Limb (tissue), 2 donors: Measurements from ENCODE around the gene HNRNPK.

Experiments
- DNase-seq, 2 donors: peaks; one replicate each; pipeline ENCODE4 v3.0.0-alpha.2; 2016; ENCODE audit errors: extremely low spot score in 2 of 2

The HNRNPK gene

DNA sequence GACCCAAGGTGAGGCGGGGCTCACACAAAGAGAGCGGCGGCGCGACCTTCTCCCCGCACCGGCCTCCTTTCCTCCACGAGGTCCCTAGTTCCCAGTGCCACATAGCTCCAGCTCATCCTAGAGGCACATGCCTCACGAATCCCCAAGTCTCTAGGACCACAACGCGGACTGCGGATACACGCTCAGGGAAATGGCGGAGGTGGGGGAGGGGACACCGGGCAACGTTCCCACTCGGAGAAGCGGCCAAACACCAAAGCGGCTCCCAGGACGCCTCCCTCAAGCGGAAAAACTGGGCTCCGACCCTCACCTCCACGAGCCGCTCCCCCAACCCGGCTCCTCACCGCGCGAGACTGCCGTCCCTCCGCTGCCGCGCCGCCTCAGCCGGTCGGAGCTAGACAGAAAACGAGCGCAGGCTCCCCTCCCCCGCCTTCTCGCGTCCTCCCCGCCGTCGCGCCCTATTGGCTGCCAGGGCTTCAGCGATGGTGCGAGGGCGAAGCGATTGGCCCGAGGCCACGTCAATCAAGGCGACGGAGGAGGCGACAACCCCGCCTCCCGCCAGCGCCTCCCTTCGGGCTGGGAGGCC, at the start of gene HNRNPK:
TSS of gene HNRNPK (minus strand) at position 404 of the 583 bp plus-strand sequence. CDS start 1,963 bp downstream, outside the sequence.
- DNase-seq = peak; percentile 97 to 99

DNA sequence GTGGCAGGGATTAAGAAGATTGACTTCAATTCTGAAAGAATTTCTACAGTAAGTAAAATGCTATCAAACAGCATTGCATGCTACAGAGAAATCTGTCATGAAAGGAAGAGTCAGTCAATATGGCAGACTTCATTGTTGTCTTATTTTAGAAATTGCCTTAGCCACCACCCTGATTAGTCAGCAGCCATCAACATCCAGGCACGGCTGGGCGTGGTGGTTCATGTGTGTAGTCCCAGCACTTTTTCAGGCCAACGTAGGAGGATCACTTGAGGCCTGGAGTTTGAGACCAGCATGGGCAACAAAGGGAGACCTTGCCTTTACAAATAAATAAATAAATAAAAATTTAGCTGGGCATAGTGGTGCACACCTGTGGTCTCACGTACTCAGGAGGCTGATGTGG, 47.2 kb upstream of the HNRNPK start:
- DNase-seq = no peak

- DNase-seq = no peak
Observed at GRCh38 chr9:84024041-84024575, 44.1 kb upstream of the HNRNPK start.

DNA sequence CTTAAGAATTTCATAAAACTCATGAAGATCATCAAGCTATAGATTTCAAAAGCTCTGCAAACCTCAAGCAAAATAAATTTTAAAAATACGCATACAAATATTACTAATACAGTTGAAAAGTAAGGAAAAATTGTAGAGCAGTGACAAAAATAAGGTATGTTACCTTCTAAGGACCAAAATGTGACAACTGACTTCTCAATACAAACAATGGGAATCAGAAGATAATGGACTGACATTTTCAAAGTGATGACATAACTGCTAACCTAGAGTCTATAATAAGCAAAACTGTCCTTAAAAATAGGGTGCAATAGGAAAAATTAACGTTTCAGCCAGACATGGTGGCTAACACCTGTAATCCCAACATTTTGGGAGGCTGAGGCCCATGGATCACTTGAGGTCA, 27.6 kb upstream of the HNRNPK start:
- no peak for DNase-seq

DNA sequence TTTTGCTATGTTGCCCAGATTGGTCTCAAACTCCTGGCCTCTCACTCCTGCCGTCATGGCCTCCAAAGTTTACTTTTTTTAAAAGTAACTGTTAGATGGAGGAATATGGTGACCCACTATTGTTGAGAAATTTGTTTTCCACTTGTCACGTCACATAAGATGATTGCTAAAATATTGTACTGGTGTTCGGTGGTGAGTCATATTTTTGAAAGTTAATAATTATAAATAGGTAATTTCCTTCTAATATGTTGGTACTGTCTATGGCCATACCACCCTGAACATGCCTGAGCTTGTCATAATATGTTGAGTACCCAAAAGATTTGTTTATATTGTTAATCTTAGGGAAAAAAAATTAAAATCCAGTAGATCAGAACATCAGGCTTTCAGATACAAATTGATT, 23.2 kb upstream of the HNRNPK start:
- no peak for DNase-seq

- no peak for DNase-seq
Observed at GRCh38 chr9:84002344-84002743, 22.3 kb upstream of the HNRNPK start.

- DNase-seq = no peak
Observed at GRCh38 chr9:84001621-84002020, 21.6 kb upstream of the HNRNPK start.

- DNase-seq = no peak
Observed at GRCh38 chr9:84000186-84000585, 20.2 kb upstream of the HNRNPK start.

DNA sequence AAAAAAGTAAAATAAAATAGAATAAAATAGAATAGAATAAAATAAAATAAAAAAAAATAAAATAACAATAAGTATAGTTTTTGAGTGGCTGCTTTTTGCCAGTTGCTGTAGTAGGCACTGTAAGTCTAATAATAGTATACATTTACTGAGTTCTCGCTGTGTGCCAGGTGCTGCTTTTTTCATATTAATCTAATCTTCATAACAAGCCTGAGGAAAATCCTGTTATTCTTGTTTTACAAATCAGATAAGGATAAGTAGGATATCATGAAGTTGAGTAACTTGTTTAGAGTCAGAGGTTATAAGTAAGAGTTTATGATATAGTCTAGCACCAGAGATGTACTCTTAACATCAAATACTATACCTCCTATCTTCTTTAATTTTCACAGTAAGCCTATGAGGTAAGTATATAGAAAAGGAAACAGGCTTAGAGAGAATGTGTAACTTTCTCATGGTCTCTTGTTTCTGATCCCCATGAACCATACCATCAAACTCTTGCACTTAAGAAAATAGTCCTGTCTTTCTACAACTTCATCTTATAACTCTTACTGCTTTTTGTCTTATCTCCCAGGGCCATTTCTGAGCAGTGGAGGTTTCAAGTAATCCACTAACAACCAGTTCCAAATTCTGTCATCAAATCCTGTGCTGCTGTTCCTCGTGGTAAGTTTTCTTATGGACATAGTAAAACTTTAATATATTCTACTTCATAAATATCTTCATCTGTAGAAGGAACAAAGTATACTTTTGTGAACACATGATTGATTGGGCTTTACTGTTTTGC, 19.3 kb upstream of the HNRNPK start:
- DNase-seq = no peak

DNA sequence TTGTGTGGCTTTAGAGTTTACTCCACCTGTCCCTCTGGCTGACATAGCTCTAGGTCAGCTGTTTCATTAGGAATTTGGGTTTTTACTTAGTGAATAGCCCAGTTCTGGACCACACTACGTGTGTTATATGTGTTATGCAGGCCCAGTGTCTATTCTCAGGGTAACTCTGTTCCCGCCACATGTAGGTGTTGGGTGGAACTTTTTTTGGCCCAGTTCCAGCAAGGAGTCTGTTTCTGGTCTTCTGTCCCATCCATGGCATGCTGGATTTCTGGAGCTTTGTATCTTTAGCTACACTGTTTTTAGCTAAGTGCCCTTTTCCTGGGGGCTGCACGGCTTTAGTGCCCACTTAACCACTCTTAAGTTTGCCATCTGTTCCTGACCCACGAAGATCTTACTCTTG, 16.1 kb upstream of the HNRNPK start:
- no peak for DNase-seq

- DNase-seq = no peak
Observed at GRCh38 chr9:83992901-83993300, 12.9 kb upstream of the HNRNPK start.

GRCh38 chr9:83992407-83992806, 12.4 kb upstream of the HNRNPK start:
- DNase-seq = no peak

GRCh38 chr9:83991355-83991754, 11.3 kb upstream of the HNRNPK start:
- no peak for DNase-seq

GRCh38 chr9:83988411-83988810, 8.4 kb upstream of the HNRNPK start:
- no peak for DNase-seq

GRCh38 chr9:83987402-83987791, 7.4 kb upstream of the HNRNPK start:
- no peak for DNase-seq

GRCh38 chr9:83986765-83987401, 6.9 kb upstream of the HNRNPK start:
- DNase-seq = no peak

DNA sequence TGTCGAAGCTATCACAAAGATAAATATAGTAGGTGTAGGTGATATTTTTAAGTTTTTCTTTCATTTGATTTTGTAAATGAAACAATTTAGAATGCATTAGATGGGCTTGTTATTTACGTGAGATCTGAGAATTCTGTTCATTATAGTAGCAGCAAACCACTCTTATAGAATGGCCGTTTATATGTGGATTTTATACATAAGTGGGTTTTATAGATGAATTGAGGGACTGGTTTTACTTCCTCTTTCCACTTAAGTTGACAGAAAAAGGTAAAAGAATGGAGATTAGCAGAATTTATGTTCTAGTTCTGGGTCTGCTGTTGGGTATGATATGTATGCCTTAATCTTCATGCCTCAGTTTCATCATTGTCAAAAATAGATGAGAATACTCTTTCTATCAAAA, 6.2 kb upstream of the HNRNPK start:
- DNase-seq = no peak

- no peak for DNase-seq
Observed at GRCh38 chr9:83981126-83981871, 1.3 kb upstream of the HNRNPK start.

DNA sequence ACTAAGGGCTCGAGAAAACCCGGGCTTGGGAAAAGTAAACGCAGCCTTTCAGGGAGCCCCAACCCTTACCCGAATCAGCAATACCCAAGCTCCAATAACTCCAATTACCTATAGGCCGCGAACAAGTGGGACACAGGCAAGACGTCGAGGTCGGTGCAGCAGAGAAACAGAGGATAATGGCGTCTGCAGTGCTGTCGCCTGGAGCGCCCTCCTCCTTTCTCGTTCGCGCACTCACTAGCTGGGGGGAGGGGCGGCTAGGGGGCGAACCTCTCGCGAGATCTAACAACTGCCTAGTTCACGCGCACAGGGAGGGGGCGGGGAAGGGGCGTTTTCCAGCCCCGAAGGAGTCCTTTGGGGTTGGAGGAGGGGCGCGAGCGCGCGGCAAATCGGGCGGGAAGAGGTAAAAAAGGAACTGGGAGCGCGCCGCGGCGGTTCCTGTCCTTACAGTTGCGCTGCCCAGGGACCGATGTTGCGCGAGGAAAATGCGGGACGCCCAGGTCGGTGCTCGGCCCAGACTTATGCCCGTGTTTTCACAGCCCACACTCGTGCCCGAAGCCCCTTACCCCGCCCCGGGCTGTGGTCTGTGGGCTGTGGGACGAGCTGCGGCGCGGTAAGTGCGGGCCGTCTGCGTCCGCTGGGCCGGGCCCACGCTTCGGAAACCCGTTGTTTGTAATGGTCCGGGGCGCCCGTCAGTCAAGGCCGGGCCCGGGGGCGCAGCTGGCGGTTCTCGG, 545 bp upstream of the HNRNPK start, which contains the start of gene RMI1:
TSS of gene RMI1 (plus strand) at position 411 of the 731 bp plus-strand sequence. CDS start 20,182 bp downstream, outside the sequence.
- DNase-seq = peak; percentile 98 to 100

DNA sequence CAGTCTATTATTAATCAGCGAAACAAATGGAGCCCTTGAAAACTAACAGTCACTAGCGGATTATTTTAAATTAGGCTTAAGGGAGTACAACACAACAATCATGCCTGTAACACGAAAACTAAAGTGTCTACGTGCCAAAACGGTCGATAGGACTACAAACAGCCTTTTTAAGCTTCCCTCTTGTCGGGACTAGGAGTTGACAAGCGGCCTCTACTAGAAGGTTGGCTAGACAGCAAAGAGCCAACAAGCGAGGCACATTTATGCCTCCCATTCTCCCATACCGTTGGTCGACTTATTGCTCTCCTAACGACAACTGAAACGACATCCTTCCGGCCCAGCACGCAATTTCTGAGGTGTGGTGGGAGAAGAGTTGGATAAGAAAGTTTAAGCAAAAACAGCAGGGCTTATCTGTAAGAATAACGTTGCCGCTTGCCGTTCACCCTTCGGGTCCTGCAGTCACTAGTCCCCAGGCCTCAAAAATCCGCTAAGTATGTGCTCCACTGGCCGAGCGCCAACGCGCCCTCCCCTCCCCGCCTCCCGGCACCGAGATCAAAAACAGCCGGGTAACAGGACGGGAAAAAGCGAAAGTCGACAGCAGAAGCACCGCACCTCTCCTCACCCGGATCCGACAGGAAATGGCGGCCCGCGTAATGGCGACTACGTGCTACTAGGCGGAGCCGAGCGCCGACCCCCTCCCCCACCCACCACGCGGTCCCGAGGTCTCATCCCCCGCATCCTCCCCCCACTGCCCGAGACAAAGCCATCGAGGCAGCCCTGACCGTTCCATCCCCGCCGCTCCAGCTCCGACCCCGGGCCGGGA, 813 bp downstream of the HNRNPK start:
- DNase-seq = peak; percentile 76 to 91
